Cardiac muscle cell (in vitro differentiated cells and primary cell): ENCODE results near the gene SRP68. TPM values are rescaled to one million over a fixed set of nuclear protein-coding genes. Genes with fewer than 3 reads are reported as not detected.

Source experiments
- DNase-seq, 2 donors: peaks; one replicate each; pipeline versions ENCODE4 v3.0.0 to v3.0.0-alpha.2; 2010 to 2017; ENCODE audit warnings: low read depth in 1 of 2, low spot score in 1 of 2
- H3K27ac ChIP-seq: fragments of 200-600 bp; sonication (generic); 2 replicates; pipeline ENCODE4 v1.5.1; 2016
- H3K27me3 ChIP-seq: fragments of 200-600 bp; sonication (generic); 2 replicates; pipeline ENCODE4 v1.6.0; 2016; ENCODE audit warnings: control low read depth
- H3K36me3 ChIP-seq: fragments of 200-600 bp; sonication (generic); 2 replicates; pipeline ENCODE4 v1.5.1; 2016; ENCODE audit warnings: control low read depth
- H3K4me1 ChIP-seq: fragments of 200-600 bp; sonication (generic); 2 replicates; pipeline ENCODE4 v1.8.1; 2017; ENCODE audit warnings: low read depth, mild to moderate bottlenecking, mixed run types
- H3K4me3 ChIP-seq: fragments of 200-600 bp; sonication (generic); 2 replicates; pipeline ENCODE4 v1.5.1; 2016; ENCODE audit warnings: mild to moderate bottlenecking
- H3K9me3 ChIP-seq: fragments of 200-600 bp; sonication (generic); 2 replicates; pipeline ENCODE4 v1.5.1; 2017; ENCODE audit warnings: low read depth, mild to moderate bottlenecking, control low read depth
- CTCF ChIP-seq: IDR thresholded peaks from 2 replicates; pipeline ENCODE4 v1.5.1; 2012; ENCODE audit warnings: low read depth, mild to moderate bottlenecking, low read length
- polyA plus RNA-seq: library from polyadenylated mRNA; unstranded; fragments of >200 nt; fragmentation: Nextera tagmentation; extraction: Ambion mirVana; gene quantifications from 2 replicates; pipeline ENCODE4 v1.2.1, GENCODE V29; 2016
- total RNA-seq: library from RNA; depleted of rRNA; stranded (reverse); fragments of >200 nt; gene quantifications from 2 replicates; pipeline ENCODE4 v1.2.3, GENCODE V29; 2016

The SRP68 gene
- total and polyA plus RNA-seq, 2 experiments from 2014 or later: 55.4 to 103 TPM

DNA sequence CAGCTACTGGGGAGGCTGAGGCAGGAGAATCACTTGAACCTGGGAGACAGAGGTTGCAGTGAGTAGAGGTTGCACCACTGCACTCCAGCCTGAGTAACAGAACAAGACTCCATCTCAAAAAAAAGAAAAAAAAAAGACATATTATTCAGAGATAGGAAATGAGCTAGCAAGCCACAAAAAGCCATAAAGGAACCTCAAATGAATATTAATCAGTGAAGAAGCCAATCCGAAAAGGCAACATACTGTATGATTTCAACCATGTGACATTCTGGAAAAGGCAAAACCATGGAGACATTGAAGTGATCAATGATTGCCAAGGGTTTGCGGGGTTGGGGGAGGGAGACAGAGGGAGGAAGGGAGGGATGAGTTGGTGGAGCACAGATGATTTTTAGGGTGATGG, 39.6 kb upstream of the SRP68 start:
- Histone ChIP-seq H3K4me1 (no peaks in the 10 kb centered on the region), H3K9me3 (no peaks in the 10 kb centered on the region), H3K27ac (no peak overlapping the region), H3K27me3 (no peaks in the 10 kb centered on the region), H3K36me3 (no peaks in the 10 kb centered on the region), H3K4me3 (no peak overlapping the region)
- DNase-seq: no peak
- no peak for TF ChIP-seq CTCF

GRCh38 chr17:76107509-76107908, 35.2 kb upstream of the SRP68 start:
- H3K27ac ChIP-seq: no peak overlapping the region
- no peak overlapping the region for H3K4me3 ChIP-seq
- H3K4me1 ChIP-seq: peaks cover 3% of the 10 kb centered on the region
- H3K36me3 ChIP-seq: no peaks in the 10 kb centered on the region
- TF ChIP-seq CTCF: peak; percentile 16
- no peaks in the 10 kb centered on the region for H3K9me3 ChIP-seq
- DNase-seq: peak in 1 of 2 donors; percentile 23
- H3K27me3 ChIP-seq: no peaks in the 10 kb centered on the region

- Histone ChIP-seq H3K27ac (no peak overlapping the region), H3K4me1 (peaks cover 5% of the 10 kb centered on the region), H3K27me3 (no peaks in the 10 kb centered on the region), H3K36me3 (peaks cover under 1% of the 10 kb centered on the region), H3K4me3 (no peak overlapping the region), H3K9me3 (no peaks in the 10 kb centered on the region)
- no peak for TF ChIP-seq CTCF
- no peak for DNase-seq
Measured at GRCh38 chr17:76106703-76107102, 34.4 kb upstream of the SRP68 start.

DNA sequence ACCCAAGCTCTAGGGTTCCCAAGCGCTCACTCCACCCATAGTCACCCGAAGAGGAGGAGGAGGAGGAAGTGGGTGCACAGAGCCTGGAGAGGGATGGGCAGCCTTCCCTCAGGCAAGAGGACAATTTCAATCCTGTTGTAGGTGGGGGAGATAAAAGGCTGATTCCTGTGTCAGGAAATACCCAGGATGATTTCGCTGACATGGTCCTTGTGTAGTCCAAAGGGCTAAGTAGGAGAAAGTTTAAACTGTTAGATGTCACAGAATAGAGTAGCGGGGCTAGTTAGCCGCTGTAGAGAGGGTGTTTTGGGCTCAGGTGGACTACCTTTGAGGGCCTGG, 32.5 kb upstream of the SRP68 start:
- TF ChIP-seq CTCF: no peak
- Histone ChIP-seq H3K27ac (no peak overlapping the region), H3K36me3 (peaks cover 12% of the 10 kb centered on the region), H3K4me1 (peaks cover 5% of the 10 kb centered on the region), H3K9me3 (no peaks in the 10 kb centered on the region), H3K4me3 (no peak overlapping the region), H3K27me3 (no peaks in the 10 kb centered on the region)
- no peak for DNase-seq

- peaks cover 5% of the 10 kb centered on the region for H3K4me1 ChIP-seq
- DNase-seq: no peak
- no peaks in the 10 kb centered on the region for H3K27me3 ChIP-seq
- TF ChIP-seq CTCF: no peak
- peak overlapping the region; percentile 64 for H3K4me3 ChIP-seq
- peak overlapping the region; percentile 79 for H3K27ac ChIP-seq
- H3K36me3 ChIP-seq: peaks cover 17% of the 10 kb centered on the region
- H3K9me3 ChIP-seq: no peaks in the 10 kb centered on the region
Measured at GRCh38 chr17:76104140-76104895, 32.0 kb upstream of the SRP68 start.
